HG02981 (cell line): ENCODE measurements around the gene HOPX.
"Not testable (repeated sequence)": the region's sequence is repeated elsewhere in the genome, so short reads cannot be mapped to it uniquely, and the experiment has no call there.

Source experiments
- ATAC-seq: cut with Tn5 transposase; IDR thresholded peaks from one replicate; pipeline ENCODE4 v1.9.1; 2021; ENCODE audit warnings: mild to moderate bottlenecking, moderate library complexity; ENCODE audit not compliant: unreplicated experiment

The HOPX gene

GRCh38 chr4:56689201-56689969, 8.3 kb upstream of the HOPX start:
- no peak for ATAC-seq

DNA sequence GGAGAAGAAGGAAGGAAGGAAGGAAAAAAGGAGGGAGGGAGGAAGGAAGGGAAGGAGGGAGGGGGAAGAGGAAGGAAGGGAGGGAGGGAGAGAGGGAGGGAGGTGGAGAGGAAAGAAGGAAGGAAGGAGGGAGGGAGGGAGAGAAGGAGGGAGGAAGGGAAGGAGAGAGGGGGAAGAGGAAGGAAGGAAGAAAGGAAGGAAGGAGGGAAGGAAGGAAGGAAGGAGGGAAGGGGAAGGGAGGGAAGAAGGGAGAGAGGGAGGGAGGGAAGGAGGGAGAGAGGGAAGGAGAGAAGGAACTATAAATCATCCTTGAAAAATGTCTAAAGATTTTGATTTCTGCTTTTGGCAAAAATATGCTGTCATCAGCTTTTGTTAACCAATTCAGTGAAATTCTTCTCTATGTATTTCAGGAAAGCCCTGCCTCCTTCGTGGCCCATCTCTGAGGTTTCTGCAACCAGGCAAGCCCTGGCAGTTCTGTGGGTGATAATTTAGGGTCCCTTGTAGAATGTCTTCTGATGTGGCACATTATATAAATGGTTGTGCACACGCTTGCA, 7.1 kb upstream of the HOPX start:
- ATAC-seq: no peak

- no peak for ATAC-seq
Measured at GRCh38 chr4:56686537-56687231, 5.6 kb upstream of the HOPX start.

- ATAC-seq: no peak
Measured at GRCh38 chr4:56684320-56685050, 3.4 kb upstream of the HOPX start.

DNA sequence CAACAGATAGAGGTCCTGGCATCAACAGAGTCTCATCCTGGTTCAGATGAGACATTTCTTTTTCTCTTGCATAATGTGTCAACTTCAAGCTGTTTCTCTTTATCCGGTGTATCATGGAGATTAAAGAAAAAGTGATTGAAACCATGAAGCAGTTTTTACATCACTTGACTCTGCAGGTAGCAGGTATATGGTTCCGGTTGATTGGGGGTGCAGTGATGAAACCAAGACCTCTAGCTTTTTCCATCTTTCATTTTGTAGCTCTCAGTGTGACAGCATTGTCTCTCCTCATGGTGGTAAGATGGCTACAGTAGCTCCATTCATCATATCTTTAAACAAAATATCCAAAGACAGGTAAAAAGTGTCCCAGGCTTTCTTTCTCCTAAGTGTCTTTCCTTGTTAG, 2.4 kb upstream of the HOPX start:
- no peak for ATAC-seq

GRCh38 chr4:56681853-56682525, 893 bp upstream of the HOPX start:
- ATAC-seq: no peak

- ATAC-seq: no peak
Measured at GRCh38 chr4:56680266-56680665, 830 bp downstream of the HOPX start.

DNA sequence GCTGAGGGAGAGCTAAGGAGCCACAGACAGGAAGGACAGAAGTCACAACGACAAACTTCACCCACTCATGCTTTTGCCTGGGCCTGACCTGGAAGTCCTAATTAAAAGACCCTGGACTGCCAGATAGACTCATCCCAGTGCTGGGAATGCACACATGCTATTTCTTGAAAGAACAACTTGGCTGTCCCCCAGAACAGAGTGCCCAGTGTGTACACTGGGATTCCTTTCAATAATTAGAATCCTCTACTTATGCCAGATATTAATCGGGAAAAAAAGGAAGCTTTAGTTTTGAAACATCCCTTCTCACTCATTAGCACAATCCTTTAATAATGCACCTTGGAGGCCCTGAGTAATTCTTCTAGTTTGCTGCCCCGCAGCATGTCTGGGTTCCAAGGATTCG, 3.4 kb downstream of the HOPX start:
- ATAC-seq: no peak

- ATAC-seq: no peak
Measured at GRCh38 chr4:56674984-56675383, 6.1 kb downstream of the HOPX start.

DNA sequence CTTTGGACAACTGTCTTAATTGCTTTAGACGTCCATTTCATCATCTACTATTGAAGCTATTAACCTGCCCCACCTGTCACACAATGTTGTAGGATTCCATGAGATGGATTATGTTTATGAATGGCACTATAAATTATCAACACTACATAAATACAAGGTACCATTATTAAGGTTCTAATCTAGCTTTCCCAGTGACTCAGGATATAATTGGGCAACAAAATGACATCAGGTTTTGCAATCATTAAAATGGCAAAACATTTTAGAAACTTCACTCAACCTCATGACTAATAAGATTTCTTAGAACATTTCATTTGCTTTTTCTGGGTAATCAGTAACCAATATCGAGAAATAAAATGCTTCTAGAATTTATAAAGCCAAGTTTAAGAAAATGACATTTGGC, 9.2 kb downstream of the HOPX start:
- ATAC-seq: no peak

GRCh38 chr4:56671373-56671772, 9.7 kb downstream of the HOPX start:
- no peak for ATAC-seq

- no peak for ATAC-seq
Measured at GRCh38 chr4:56668267-56668666, 12.8 kb downstream of the HOPX start.

DNA sequence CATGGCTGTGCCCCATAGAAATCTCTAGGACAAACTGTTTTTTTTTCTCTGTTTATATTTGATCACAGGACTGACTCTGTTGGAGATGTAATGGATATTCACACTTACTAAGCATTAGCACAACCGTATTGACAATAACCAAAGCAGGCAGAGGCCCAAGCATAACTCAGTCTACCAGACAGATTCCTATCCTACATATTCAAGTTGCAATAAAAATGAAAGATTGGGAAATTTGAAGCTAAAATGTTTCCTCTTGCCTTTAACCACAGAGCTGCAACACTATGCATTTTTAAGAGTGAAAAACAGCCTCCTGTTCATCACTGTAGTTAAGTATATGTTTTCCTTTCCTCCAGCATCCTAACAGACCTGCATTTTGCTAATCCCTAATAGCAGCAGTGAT, 13.7 kb downstream of the HOPX start:
- not testable (repeated sequence) for ATAC-seq

GRCh38 chr4:56666279-56666678, 14.8 kb downstream of the HOPX start:
- ATAC-seq: no peak

- no peak for ATAC-seq
Measured at GRCh38 chr4:56665781-56666180, 15.3 kb downstream of the HOPX start.

DNA sequence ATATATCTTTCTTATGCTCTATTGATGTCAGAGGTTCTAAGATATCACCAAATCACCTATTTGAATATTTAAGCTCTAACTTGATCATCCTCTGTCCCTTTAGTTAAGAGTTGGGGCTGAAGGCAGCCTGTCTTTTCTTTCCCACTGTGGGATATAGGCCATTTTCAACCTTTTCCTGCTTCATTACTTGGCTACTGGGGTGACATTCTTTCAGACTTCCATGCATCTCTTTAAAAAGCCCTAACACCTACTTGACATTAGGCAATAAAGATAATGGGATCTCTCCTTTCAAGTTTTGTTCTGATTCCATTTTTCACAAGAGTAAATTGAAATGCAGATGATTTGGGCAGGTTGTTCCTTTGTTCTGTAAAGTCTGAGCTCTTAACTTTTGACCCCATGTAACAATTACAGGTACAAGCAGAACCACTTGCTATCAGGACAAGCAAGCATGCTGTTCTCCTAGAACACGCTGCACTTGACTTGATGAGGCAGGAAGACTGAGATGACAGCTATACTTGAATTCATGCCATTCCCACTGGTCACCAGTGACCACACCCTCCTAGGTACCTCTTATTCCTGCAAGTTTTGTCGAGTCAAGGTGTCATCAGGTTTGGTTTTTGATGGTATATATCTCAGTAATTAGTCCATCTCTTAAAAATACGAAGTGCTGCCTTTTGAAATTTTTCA, 18.2 kb downstream of the HOPX start:
- ATAC-seq: no peak

- no peak for ATAC-seq
Measured at GRCh38 chr4:56659946-56660345, 21.1 kb downstream of the HOPX start.

DNA sequence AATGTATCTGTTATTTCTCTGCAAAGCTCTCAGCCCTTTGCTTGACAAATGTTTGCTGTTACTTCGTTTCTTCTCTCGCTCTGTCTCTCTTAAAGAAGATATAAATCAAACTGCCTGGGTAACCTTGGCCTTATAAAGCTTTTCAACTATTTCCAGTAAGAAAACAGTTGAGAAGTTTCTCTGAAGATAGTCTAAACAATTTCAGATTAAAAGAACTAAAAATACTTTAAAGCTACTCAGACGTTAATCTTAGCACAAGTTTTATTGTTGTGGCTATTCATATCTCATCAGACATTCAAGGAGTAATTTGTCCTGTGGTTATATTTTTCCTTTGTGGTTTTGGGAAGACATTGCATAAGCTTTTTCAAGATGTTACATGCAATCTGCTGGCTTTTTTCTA, 22.6 kb downstream of the HOPX start:
- no peak for ATAC-seq

GRCh38 chr4:56657818-56658217, 23.3 kb downstream of the HOPX start:
- ATAC-seq: no peak

GRCh38 chr4:56657128-56657527, 24.0 kb downstream of the HOPX start:
- ATAC-seq: no peak

DNA sequence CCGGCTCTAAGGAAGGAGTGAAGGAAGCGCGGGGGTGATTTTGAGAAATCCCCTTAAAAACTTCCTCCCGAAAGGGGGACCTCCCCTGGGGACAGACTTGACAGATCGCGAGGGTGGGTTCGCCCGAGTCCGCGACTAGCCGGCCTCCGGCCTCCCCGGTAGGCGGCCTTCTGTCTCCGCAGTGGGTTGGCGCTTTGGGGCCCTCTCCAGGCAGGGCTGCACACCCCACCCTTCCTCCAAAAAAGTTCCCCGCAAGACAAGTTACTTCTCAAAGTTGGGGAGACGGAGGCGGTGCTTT, 24.8 kb downstream of the HOPX start:
- no peak for ATAC-seq
